OCI-LY1 (cell line): Measurements from ENCODE around the gene LRMDA.

Experiments
- H2AFZ ChIP-seq: fragments of 200-600 bp; sonication (generic), shearing (Covaris generic); 2 replicates; pipeline ENCODE4 v1.6.0; 2014; ENCODE audit warnings: antibody characterized with exemption, mild to moderate bottlenecking, low read length
- H3F3A ChIP-seq: fragments of 200-600 bp; sonication (generic), shearing (Covaris generic); 2 replicates; pipeline ENCODE4 v1.6.0; 2014; ENCODE audit warnings: mild to moderate bottlenecking, antibody characterized with exemption, low read length, moderate library complexity; ENCODE audit not compliant: insufficient read depth
- H3K27ac ChIP-seq: fragments of 200-600 bp; sonication (generic); 2 replicates; pipeline ENCODE4 v1.5.1; 2014; ENCODE audit warnings: low read length, mixed run types, mild to moderate bottlenecking, low read depth; ENCODE audit not compliant: poor library complexity, severe bottlenecking
- H3K27me3 ChIP-seq: fragments of 200-600 bp; sonication (generic); 2 replicates; pipeline ENCODE4 v1.6.0; 2014; ENCODE audit warnings: antibody characterized with exemption, mild to moderate bottlenecking, low read length, moderate library complexity; ENCODE audit not compliant: insufficient read depth
- H3K36me3 ChIP-seq: fragments of 200-600 bp; sonication (generic); 2 replicates; pipeline ENCODE4 v1.6.1; 2014; ENCODE audit warnings: mild to moderate bottlenecking, antibody characterized with exemption, low read length, moderate library complexity, mixed read lengths; ENCODE audit not compliant: insufficient read depth
- H3K4me1 ChIP-seq: fragments of 200-600 bp; sonication (generic); 2 replicates; pipeline ENCODE4 v1.5.1; 2014; ENCODE audit warnings: mild to moderate bottlenecking, low read length, moderate library complexity; ENCODE audit not compliant: insufficient read depth, severe bottlenecking
- H3K4me2 ChIP-seq: fragments of 200-600 bp; sonication (generic), shearing (Covaris generic); 2 replicates; pipeline ENCODE4 v1.6.1; 2014; ENCODE audit warnings: low read length
- H3K4me3 ChIP-seq: fragments of 200-600 bp; sonication (generic); 2 replicates; pipeline ENCODE4 v1.5.1; 2014; ENCODE audit warnings: low read length, low read depth, mild to moderate bottlenecking, mixed read lengths; ENCODE audit not compliant: poor library complexity, severe bottlenecking
- H3K79me2 ChIP-seq: fragments of 200-600 bp; shearing (Covaris generic); 2 replicates; pipeline ENCODE4 v1.6.1; 2016; ENCODE audit warnings: mixed run types, low read length, mixed read lengths; ENCODE audit not compliant: insufficient read depth
- H3K9ac ChIP-seq: fragments of 200-600 bp; sonication (generic), shearing (Covaris generic); 2 replicates; pipeline ENCODE4 v1.6.1; 2014; ENCODE audit warnings: mild to moderate bottlenecking, low read length, mixed read lengths
- H3K9me2 ChIP-seq: fragments of 200-600 bp; sonication (generic), shearing (Covaris generic); 2 replicates; pipeline ENCODE4 v1.6.1; 2014; ENCODE audit warnings: low read depth, mild to moderate bottlenecking, low read length, mixed read lengths
- H3K9me3 ChIP-seq: fragments of 200-600 bp; shearing (Covaris generic); 2 replicates; pipeline ENCODE4 v1.6.1; 2014; ENCODE audit warnings: low read length, mixed read lengths
- H4K20me1 ChIP-seq: fragments of 200-600 bp; sonication (generic), shearing (Covaris generic); 2 replicates; pipeline ENCODE4 v1.6.0; 2016; ENCODE audit warnings: mild to moderate bottlenecking, low read length; ENCODE audit not compliant: insufficient read depth
- CTCF ChIP-seq: fragments of 200-600 bp; sonication (generic), shearing (Covaris generic); IDR thresholded peaks from 2 replicates; pipeline ENCODE4 v1.5.1; 2017; ENCODE audit warnings: mild to moderate bottlenecking, antibody characterized with exemption, low read length, moderate library complexity, mixed read lengths
- EZH2 ChIP-seq: fragments of 200-600 bp; sonication (generic), shearing (Covaris generic); IDR thresholded peaks from 2 replicates; pipeline ENCODE4 v1.8.0; 2017; ENCODE audit warnings: borderline replicate concordance, mixed run types, mild to moderate bottlenecking, antibody characterized with exemption, low read length, moderate library complexity, mixed read lengths

Gene LRMDA

GRCh38 chr10:75525646-75526045 lies 94.2 kb downstream of the LRMDA start:
- H3K9me2 ChIP-seq: no peaks in the 10 kb centered on the region
- TF ChIP-seq EZH2: no peak
- no peak for TF ChIP-seq CTCF

GRCh38 chr10:75527542-75527941 lies 96.1 kb downstream of the LRMDA start:
- no peaks in the 10 kb centered on the region for H3K36me3 ChIP-seq
- H3K4me2 ChIP-seq: no peak overlapping the region
- no peak overlapping the region for H3K9ac ChIP-seq
- no peak overlapping the region for H2AFZ ChIP-seq
- no peaks in the 10 kb centered on the region for H3K9me2 ChIP-seq
- H3K4me1 ChIP-seq: no peaks in the 10 kb centered on the region
- H3K79me2 ChIP-seq: no peaks in the 10 kb centered on the region
- no peaks in the 10 kb centered on the region for H3K9me3 ChIP-seq
- H3K27me3 ChIP-seq: no peaks in the 10 kb centered on the region
- H3K27ac ChIP-seq: no peak overlapping the region
- H3K4me3 ChIP-seq: no peak overlapping the region
- H4K20me1 ChIP-seq: no peaks in the 10 kb centered on the region
- no peaks in the 10 kb centered on the region for H3F3A ChIP-seq
- TF ChIP-seq CTCF (no peak), EZH2 (no peak)

More at GRCh38 chr10:75525646-75526045, 94.2 kb downstream of the LRMDA start:
- Histone ChIP-seq H3K27me3 (no peaks in the 10 kb centered on the region), H4K20me1 (no peaks in the 10 kb centered on the region), H3K79me2 (no peaks in the 10 kb centered on the region), H2AFZ (no peak overlapping the region), H3K9me3 (no peaks in the 10 kb centered on the region), H3K4me3 (no peak overlapping the region), H3K4me2 (no peak overlapping the region), H3K9ac (no peak overlapping the region), H3F3A (no peaks in the 10 kb centered on the region), H3K4me1 (no peaks in the 10 kb centered on the region), H3K36me3 (no peaks in the 10 kb centered on the region), H3K27ac (no peak overlapping the region)

GRCh38 chr10:75528392-75528791 lies 97.0 kb downstream of the LRMDA start:
- H2AFZ ChIP-seq: no peak overlapping the region
- no peaks in the 10 kb centered on the region for H3K79me2 ChIP-seq
- no peak overlapping the region for H3K4me2 ChIP-seq
- H3K4me3 ChIP-seq: no peak overlapping the region
- no peaks in the 10 kb centered on the region for H3K27me3 ChIP-seq
- no peaks in the 10 kb centered on the region for H3F3A ChIP-seq
- H3K27ac ChIP-seq: no peak overlapping the region
- no peaks in the 10 kb centered on the region for H3K36me3 ChIP-seq
- no peaks in the 10 kb centered on the region for H4K20me1 ChIP-seq
- no peak for TF ChIP-seq CTCF
- TF ChIP-seq EZH2: no peak
- H3K9ac ChIP-seq: no peak overlapping the region
- no peaks in the 10 kb centered on the region for H3K9me2 ChIP-seq
- H3K9me3 ChIP-seq: no peaks in the 10 kb centered on the region
- no peaks in the 10 kb centered on the region for H3K4me1 ChIP-seq
